Psoas muscle (tissue), 8 donors: ENCODE measurements around the gene DHFR2. TPM values are rescaled to one million over a fixed set of nuclear protein-coding genes. Genes with fewer than 3 reads are reported as not detected.

Experiments
- ATAC-seq, 4 donors: fragments of 200-7000 bp; cut with Tn5 transposase; one replicate each; pipeline ENCODE4 v1.9.1; 2020; ENCODE audit warnings: moderate library complexity in 3 of 4, mild to moderate bottlenecking in 2 of 4
- DNase-seq, 2 donors: peaks; one replicate each; pipeline ENCODE4 v3.0.0-alpha.2; 2020
- H3K27ac ChIP-seq: fragments of 200-600 bp; one replicate; pipeline ENCODE4 v1.8.0; 2022
- H3K27me3 ChIP-seq, 3 donors: fragments of 200-600 bp in 1 of 3; one replicate each; pipeline versions ENCODE4 v1.6.1 to v1.8.0; 2013 to 2022; ENCODE audit warnings: low read length in 2 of 3, mild to moderate bottlenecking in 2 of 3, moderate library complexity in 1 of 3; ENCODE audit not compliant: insufficient read depth in 3 of 3
- H3K36me3 ChIP-seq, 2 donors: fragments of 200-600 bp in 1 of 2; one replicate each; pipeline versions ENCODE4 v1.6.1 to v1.8.0; 2013 to 2022; ENCODE audit warnings: low read depth in 1 of 2, mild to moderate bottlenecking in 1 of 2, moderate library complexity in 1 of 2; ENCODE audit not compliant: insufficient read depth in 1 of 2
- H3K4me1 ChIP-seq: fragments of 200-600 bp; one replicate; pipeline ENCODE4 v1.8.0; 2022
- H3K4me3 ChIP-seq: fragments of 200-600 bp; one replicate; pipeline ENCODE4 v1.8.0; 2022; ENCODE audit warnings: mild to moderate bottlenecking
- H3K9me3 ChIP-seq: fragments of 200-600 bp; one replicate; pipeline ENCODE4 v1.8.0; 2022
- WGBS, 3 donors: extraction: QIAGEN DNeasy Blood & Tissue Kit; methylation state at CpG; one replicate each; pipeline versions ENCODE4 v1.1.6 to v1.1.7; 2013; 5-methylcytosine and 5-hydroxymethylcytosine counted together
- intact Hi-C, 2 donors: fragments of 100-400 bp; cut with DNase I; formaldehyde crosslinking; loops; one replicate each; pipeline versions ENCODE4 v1.11.0 to v1.14.2; 2022
- polyA plus RNA-seq, 3 donors: library from polyadenylated mRNA; stranded (reverse); fragments of 200-250 nt; gene quantifications; one replicate each; pipeline ENCODE4 v1.2.3, GENCODE V29; 2013
- total RNA-seq, 4 donors: library from RNA; stranded (reverse); fragmentation: NEBNext Ultra II Directional in 2 of 4; extraction: Animal tissue kit (Norgen Biotek cat#: 25700) in 2 of 4; gene quantifications; one replicate each; pipeline versions ENCODE4 v1.2.1 to v1.2.4, GENCODE V29; 2021 to 2023
- TF ChIP-seq, protein P1 (sequence below): fragments of 200-600 bp; IDR thresholded peaks from one replicate; pipeline ENCODE4 v1.8.0; 2022; ENCODE audit warnings: antibody characterized with exemption
- donor health status: healthy with polysubstance abuse.
- donor health status: DM: no; HTN: no; CAD: no; lungs with moderate emphysema.
- donor health status: Bipolar disorder and iron deficiency.
- donor health status: healthy.
- donor health status: DM: yes; HTN: yes; CAD: no.
- donor health status: DM: no; HTN: no; CAD: no.
- donor health status: DM: no; HTN: no; CAD: no.
- donor health status: DM: yes; HTN: yes; CAD: no.

The DHFR2 gene
- total and polyA plus RNA-seq, 7 donors: 0.49 to 2.8 (median 1.7) TPM

DNA sequence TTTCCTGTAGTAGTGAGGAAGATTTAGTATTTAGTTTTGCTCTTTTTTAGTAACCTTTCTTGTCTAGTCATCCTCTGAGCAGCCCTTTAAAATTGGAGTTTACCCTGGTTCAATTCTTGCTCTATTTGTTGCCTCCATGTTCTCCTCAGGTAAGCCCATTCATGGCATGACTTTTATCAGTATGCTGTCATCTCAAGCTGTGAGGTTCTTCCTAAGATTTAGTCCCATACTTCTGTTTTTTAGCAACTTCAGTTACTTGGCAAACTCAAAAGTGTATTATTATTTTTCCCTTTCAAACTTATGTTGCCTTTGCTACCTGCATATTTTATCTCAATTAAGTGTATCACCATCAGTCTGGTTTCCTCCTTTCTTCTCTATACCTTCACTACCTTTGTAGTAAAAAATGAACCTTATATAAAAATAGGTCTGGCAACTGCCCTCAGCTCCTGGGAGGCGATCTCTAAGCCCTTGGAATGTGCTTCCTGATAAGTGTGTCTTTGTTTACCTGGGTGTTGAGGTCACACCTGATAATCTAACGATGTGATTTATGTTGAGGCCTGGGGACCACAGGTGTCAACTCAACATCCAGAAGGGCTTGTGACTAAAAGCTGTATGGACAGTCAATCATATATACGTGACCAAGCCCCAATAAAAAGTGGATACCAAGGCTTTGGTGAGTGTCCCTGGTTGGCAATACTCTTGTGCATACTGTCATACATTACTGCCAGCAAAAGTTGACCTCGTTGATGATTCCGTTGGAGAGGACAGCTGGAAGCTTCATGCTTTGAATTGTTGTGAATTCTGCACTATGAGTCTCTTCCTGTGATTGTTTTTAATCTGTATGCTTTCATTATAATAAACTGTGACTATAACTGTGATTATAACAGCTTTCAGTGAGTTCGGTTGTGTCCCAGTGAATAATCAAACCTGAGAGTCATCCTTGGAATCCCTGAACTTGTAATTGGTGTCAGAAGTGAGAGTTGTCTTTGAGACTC, 4.1 kb upstream of the DHFR2 start:
- no peak overlapping the region for H3K27ac ChIP-seq
- no peak overlapping the region for H3K4me3 ChIP-seq
- H3K4me1 ChIP-seq: peaks cover 4% of the 10 kb centered on the region
- TF ChIP-seq, protein P1, sequence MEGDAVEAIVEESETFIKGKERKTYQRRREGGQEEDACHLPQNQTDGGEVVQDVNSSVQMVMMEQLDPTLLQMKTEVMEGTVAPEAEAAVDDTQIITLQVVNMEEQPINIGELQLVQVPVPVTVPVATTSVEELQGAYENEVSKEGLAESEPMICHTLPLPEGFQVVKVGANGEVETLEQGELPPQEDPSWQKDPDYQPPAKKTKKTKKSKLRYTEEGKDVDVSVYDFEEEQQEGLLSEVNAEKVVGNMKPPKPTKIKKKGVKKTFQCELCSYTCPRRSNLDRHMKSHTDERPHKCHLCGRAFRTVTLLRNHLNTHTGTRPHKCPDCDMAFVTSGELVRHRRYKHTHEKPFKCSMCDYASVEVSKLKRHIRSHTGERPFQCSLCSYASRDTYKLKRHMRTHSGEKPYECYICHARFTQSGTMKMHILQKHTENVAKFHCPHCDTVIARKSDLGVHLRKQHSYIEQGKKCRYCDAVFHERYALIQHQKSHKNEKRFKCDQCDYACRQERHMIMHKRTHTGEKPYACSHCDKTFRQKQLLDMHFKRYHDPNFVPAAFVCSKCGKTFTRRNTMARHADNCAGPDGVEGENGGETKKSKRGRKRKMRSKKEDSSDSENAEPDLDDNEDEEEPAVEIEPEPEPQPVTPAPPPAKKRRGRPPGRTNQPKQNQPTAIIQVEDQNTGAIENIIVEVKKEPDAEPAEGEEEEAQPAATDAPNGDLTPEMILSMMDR: no peak
- 73 to 80% (median 77%) methylated on average over 6 of the region's 6 CpGs for WGBS, 3 donors
- no peaks in the 10 kb centered on the region for H3K36me3 ChIP-seq
- DNase-seq (no peak), ATAC-seq (no peak)
- no peaks in the 10 kb centered on the region for H3K9me3 ChIP-seq
- intact Hi-C loops: loop anchor here (5.0 kb wide), 1 partner anchor 65 kb away; no protein-coding TSS in a partner anchor
- no peaks in the 10 kb centered on the region for H3K27me3 ChIP-seq

- H3K27ac ChIP-seq: no peak overlapping the region
- TF ChIP-seq, protein P1: no peak
- no peak overlapping the region for H3K4me3 ChIP-seq
- H3K9me3 ChIP-seq: no peaks in the 10 kb centered on the region
- 81 to 88% (median 86%) methylated on average over 1 of the region's 1 CpG for WGBS, 3 donors
- no peaks in the 10 kb centered on the region for H3K36me3 ChIP-seq
- H3K27me3 ChIP-seq: no peaks in the 10 kb centered on the region
- H3K4me1 ChIP-seq: peaks cover 4% of the 10 kb centered on the region
- intact Hi-C loops: loop anchor here (5.0 kb wide), 1 partner anchor 64 kb away; no protein-coding TSS in a partner anchor
- ATAC-seq (no peak), DNase-seq (no peak)
Measured at GRCh38 chr3:94065819-94066480, 3.2 kb upstream of the DHFR2 start.

DNA sequence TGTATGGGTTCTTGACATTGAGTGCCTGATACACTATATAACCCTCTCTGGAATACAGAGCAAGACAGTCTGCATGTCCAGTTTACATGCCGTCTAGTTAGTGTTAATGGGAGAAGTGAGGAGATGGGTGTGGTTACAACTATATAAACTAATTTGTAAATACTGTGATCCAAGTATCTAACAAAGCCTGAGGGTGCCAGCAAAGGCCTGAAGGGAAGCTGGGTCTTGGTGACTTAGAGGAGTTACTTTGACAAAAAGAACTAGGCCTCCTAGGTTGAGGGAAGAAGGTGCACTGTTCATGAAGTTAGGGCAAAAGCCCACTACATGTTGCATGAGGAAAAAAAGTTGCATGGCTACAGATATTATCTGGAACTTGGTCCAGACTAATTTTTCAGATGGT, 2.4 kb upstream of the DHFR2 start:
- TF ChIP-seq, protein P1: no peak
- DNase-seq (no peak), ATAC-seq (no peak)
- 42 to 58% (median 46%) methylated on average over 1 of the region's 1 CpG for WGBS, 3 donors
- no peak overlapping the region for H3K4me3 ChIP-seq
- no peaks in the 10 kb centered on the region for H3K27me3 ChIP-seq
- peaks cover 4% of the 10 kb centered on the region for H3K4me1 ChIP-seq
- no peaks in the 10 kb centered on the region for H3K9me3 ChIP-seq
- no peak overlapping the region for H3K27ac ChIP-seq
- intact Hi-C loops: loop anchor here (5.0 kb wide), 1 partner anchor 63 kb away; no protein-coding TSS in a partner anchor
- no peaks in the 10 kb centered on the region for H3K36me3 ChIP-seq

DNA sequence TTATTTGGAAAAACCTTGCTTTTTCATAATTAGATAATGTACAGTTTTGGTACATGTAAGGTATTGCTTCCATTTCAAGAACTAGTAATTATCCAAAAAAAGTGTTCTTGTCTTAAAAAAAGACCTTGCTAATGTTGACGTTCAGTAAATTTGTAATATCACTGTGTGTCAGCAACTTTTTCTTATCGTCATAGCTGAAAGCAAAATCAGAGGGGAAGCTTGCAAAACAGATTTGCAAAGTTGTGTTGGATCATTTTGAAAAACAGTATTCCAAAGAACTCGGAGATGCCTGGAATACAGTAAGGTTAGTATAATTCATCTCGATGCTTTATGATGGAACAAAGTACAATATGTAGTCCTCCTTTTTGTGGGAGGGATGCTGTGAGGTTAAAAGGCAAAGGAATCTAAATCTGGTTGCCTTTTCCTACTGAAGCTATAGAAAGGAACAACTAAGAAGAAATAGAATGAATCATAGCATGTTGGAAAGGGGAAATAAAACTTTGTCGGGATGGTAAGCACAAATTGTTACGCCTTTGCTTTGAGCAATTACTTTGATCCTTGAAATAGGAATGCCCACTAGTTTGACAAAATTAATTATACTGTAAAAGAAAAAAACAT, 1.6 kb upstream of the DHFR2 start:
- Histone ChIP-seq H3K4me1 (peaks cover 4% of the 10 kb centered on the region), H3K36me3 (no peaks in the 10 kb centered on the region), H3K4me3 (peak overlapping the region; percentile 74), H3K27ac (no peak overlapping the region), H3K27me3 (no peaks in the 10 kb centered on the region), H3K9me3 (no peaks in the 10 kb centered on the region)
- ATAC-seq: no peak
- DNase-seq: no peak
- 69 to 74% (median 73%) methylated on average over 6 of the region's 6 CpGs for WGBS, 3 donors
- intact Hi-C loops: no loop called here
- TF ChIP-seq, protein P1: no peak
